ENCODE measurements around the gene C14orf132.
"Not testable (repeated sequence)": the region's sequence is repeated elsewhere in the genome, so short reads cannot be mapped to it uniquely, and the experiment has no call there.

C14orf132 gene

GRCh38 chr14:96060186-96060933 is 21.2 kb downstream of the C14orf132 start:
- no peak for DNase-seq

GRCh38 chr14:96062010-96062409 is 22.8 kb downstream of the C14orf132 start:
- DNase-seq, result no peak

GRCh38 chr14:96062506-96062905 is 23.3 kb downstream of the C14orf132 start:
- no peak for DNase-seq

GRCh38 chr14:96064866-96065265 is 25.7 kb downstream of the C14orf132 start:
- DNase-seq, result no peak

GRCh38 chr14:96065661-96066459 is 26.7 kb downstream of the C14orf132 start:
- DNase-seq, result no peak

- no peak for DNase-seq
These were observed 27.8 kb downstream of the C14orf132 start for GRCh38 chr14:96066976-96067375.

- DNase-seq, result no peak
These were observed 29.1 kb downstream of the C14orf132 start for GRCh38 chr14:96067985-96068930.

GRCh38 chr14:96069421-96069820 is 30.3 kb downstream of the C14orf132 start:
- DNase-seq, result no peak

GRCh38 chr14:96071561-96071960 is 32.4 kb downstream of the C14orf132 start:
- DNase-seq, result no peak

- DNase-seq, result no peak
These were observed 32.9 kb downstream of the C14orf132 start for GRCh38 chr14:96072076-96072475.

- DNase-seq, result no peak
These were observed 33.6 kb downstream of the C14orf132 start for GRCh38 chr14:96072746-96073145.

GRCh38 chr14:96073260-96074039 is 34.3 kb downstream of the C14orf132 start:
- not testable (repeated sequence) for DNase-seq

GRCh38 chr14:96077983-96078624 is 38.9 kb downstream of the C14orf132 start:
- DNase-seq, result no peak

- DNase-seq, result no peak
These were observed 39.5 kb downstream of the C14orf132 start for GRCh38 chr14:96078625-96079016.

- DNase-seq, result no peak
These were observed 39.9 kb downstream of the C14orf132 start for GRCh38 chr14:96079066-96079465.

- no peak for DNase-seq
These were observed 41.4 kb downstream of the C14orf132 start for GRCh38 chr14:96080571-96080970.

- DNase-seq, result no peak
These were observed 42.1 kb downstream of the C14orf132 start for GRCh38 chr14:96081224-96081623.

GRCh38 chr14:96081767-96082400 is 42.7 kb downstream of the C14orf132 start:
- no peak for DNase-seq

GRCh38 chr14:96082420-96083300 is 43.5 kb downstream of the C14orf132 start:
- DNase-seq, result no peak

GRCh38 chr14:96083667-96084320 is 44.6 kb downstream of the C14orf132 start:
- no peak for DNase-seq

Measured in amniotic stem cell (primary cell).